PFSK-1 (cell line): ENCODE data around the gene FUNDC2.

Experiments used
- FOXP2 ChIP-seq: optimal IDR thresholded peaks from 2 replicates; pipeline ENCODE3; 2011; ENCODE audit warnings: borderline replicate concordance, control low read depth, inconsistent platforms; ENCODE audit not compliant: insufficient read depth; ENCODE audit errors: extremely low read length, extremely low read depth
- POLR2AphosphoS5 ChIP-seq: IDR thresholded peaks from 2 replicates; pipeline ENCODE4 v1.6.1; 2012; ENCODE audit warnings: low read depth, mild to moderate bottlenecking, control low read depth, low read length, moderate library complexity
- SIN3A ChIP-seq: IDR thresholded peaks from 2 replicates; pipeline ENCODE4 v1.6.1; 2012; ENCODE audit warnings: mild to moderate bottlenecking, low read length, moderate library complexity, borderline replicate concordance; ENCODE audit not compliant: insufficient read depth
- TAF1 ChIP-seq: IDR thresholded peaks from 2 replicates; pipeline ENCODE4 v1.6.1; 2012; ENCODE audit warnings: low read length, control low read depth, borderline replicate concordance; ENCODE audit not compliant: insufficient read depth
- TF ChIP-seq, protein P1 (sequence below), 2 experiments: IDR thresholded peaks; 2 replicates each; pipeline versions ENCODE4 v1.6.1 to v1.8.0; 2011 to 2012; ENCODE audit warnings: low read depth in 2 of 2, low read length in 2 of 2, control low read depth in 1 of 2, inconsistent platforms in 1 of 2, mild to moderate bottlenecking in 1 of 2, moderate library complexity in 1 of 2; ENCODE audit not compliant: insufficient read depth in 1 of 2

The FUNDC2 gene

GRCh38 chrX:155086961-155087735 lies 60.5 kb downstream of the FUNDC2 start:
- TF ChIP-seq TAF1 = no peak
- TF ChIP-seq FOXP2 = no peak
- TF ChIP-seq, protein P1, sequence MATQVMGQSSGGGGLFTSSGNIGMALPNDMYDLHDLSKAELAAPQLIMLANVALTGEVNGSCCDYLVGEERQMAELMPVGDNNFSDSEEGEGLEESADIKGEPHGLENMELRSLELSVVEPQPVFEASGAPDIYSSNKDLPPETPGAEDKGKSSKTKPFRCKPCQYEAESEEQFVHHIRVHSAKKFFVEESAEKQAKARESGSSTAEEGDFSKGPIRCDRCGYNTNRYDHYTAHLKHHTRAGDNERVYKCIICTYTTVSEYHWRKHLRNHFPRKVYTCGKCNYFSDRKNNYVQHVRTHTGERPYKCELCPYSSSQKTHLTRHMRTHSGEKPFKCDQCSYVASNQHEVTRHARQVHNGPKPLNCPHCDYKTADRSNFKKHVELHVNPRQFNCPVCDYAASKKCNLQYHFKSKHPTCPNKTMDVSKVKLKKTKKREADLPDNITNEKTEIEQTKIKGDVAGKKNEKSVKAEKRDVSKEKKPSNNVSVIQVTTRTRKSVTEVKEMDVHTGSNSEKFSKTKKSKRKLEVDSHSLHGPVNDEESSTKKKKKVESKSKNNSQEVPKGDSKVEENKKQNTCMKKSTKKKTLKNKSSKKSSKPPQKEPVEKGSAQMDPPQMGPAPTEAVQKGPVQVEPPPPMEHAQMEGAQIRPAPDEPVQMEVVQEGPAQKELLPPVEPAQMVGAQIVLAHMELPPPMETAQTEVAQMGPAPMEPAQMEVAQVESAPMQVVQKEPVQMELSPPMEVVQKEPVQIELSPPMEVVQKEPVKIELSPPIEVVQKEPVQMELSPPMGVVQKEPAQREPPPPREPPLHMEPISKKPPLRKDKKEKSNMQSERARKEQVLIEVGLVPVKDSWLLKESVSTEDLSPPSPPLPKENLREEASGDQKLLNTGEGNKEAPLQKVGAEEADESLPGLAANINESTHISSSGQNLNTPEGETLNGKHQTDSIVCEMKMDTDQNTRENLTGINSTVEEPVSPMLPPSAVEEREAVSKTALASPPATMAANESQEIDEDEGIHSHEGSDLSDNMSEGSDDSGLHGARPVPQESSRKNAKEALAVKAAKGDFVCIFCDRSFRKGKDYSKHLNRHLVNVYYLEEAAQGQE (IDR thresholded peaks at IDR 0.05; ENCODE audit: insufficient read depth in 1 of 2, low read depth in 2 of 2, low read length in 2 of 2) = no peak
- TF ChIP-seq SIN3A = no peak
- no peak for TF ChIP-seq POLR2AphosphoS5

- no peak for TF ChIP-seq TAF1
- TF ChIP-seq SIN3A = no peak
- TF ChIP-seq, protein P1 (IDR thresholded peaks at IDR 0.05; ENCODE audit: insufficient read depth in 1 of 2, low read depth in 2 of 2, low read length in 2 of 2) = no peak
- TF ChIP-seq POLR2AphosphoS5 = no peak
- TF ChIP-seq FOXP2 = no peak
Observed at GRCh38 chrX:155094468-155095061, 67.9 kb downstream of the FUNDC2 start.

- TF ChIP-seq SIN3A (no peak), TAF1 (no peak), FOXP2 (no peak), POLR2AphosphoS5 (no peak)
- TF ChIP-seq, protein P1 (IDR thresholded peaks at IDR 0.05; ENCODE audit: insufficient read depth in 1 of 2, low read depth in 2 of 2, low read length in 2 of 2) = no peak
Observed at GRCh38 chrX:155105919-155106318, 79.3 kb downstream of the FUNDC2 start.

DNA sequence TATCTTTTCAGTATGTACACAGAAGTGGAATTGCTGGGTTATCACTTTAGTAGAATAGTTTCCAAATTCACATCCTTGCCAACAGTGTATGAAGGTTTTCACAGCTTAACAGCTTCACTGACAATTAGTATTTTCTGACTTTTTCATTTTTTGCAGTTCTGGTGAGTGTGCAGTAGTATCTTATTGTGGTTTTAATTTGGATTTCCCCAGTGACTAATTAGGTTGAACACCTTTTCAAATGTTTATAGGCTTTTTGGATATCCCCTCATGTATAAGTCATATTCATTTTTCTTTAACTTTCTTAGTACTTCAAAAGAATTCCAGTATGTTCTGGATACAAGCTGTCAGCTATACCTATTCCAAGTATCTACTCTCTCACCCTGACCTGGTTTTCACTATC lies 81.8 kb downstream of the FUNDC2 start:
- TF ChIP-seq FOXP2 (no peak), TAF1 (no peak), SIN3A (no peak), POLR2AphosphoS5 (no peak)
- TF ChIP-seq, protein P1 (IDR thresholded peaks at IDR 0.05; ENCODE audit: insufficient read depth in 1 of 2, low read depth in 2 of 2, low read length in 2 of 2) = no peak
